ENCODE results near the gene OR51A7. TPM values are rescaled to one million over a fixed set of nuclear protein-coding genes. Genes with fewer than 3 reads are reported as not detected.

OR51A7 gene
- total and polyA plus RNA-seq, 2 donors (not counting 3 experiments of a cell fraction or from before 2014, with no cell fraction given) = not detected

GRCh38 chr11:4886186-4886585 lies 17.4 kb upstream of the OR51A7 start:
- no peak for TF ChIP-seq CTCF (IDR thresholded peaks at IDR 0.05; ENCODE audit: extremely low read depth in 1 of 2, insufficient read depth in 1 of 2, low read depth in 1 of 2, low read length in 2 of 2)
- TF ChIP-seq POLR2AphosphoS5 (IDR thresholded peaks at IDR 0.05; ENCODE audit: insufficient read depth, low read depth, low read length) = no peak
- no peak for TF ChIP-seq FOS (IDR thresholded peaks at IDR 0.05; ENCODE audit: borderline replicate concordance, insufficient read depth, low read length)
- no peak for TF ChIP-seq JUN (IDR thresholded peaks at IDR 0.05; ENCODE audit: borderline replicate concordance, insufficient read depth, insufficient read length, low read depth)
- TF ChIP-seq EZH2 (IDR thresholded peaks at IDR 0.05; ENCODE audit: borderline replicate concordance, low read depth, low read length, severe bottlenecking) = no peak
- dilution Hi-C loops (cut with MboI; ENCODE audit: extremely low pct_ligation_motif_present, low sequenced_read_pairs) = no loop called here
- Histone ChIP-seq H3K79me2 (ENCODE audit: control insufficient read depth, insufficient read depth, low read length) (no peaks in the 10 kb centered on the region), H3K9ac (replicated peaks; ENCODE audit: extremely low read depth, insufficient read depth, low read length) (no peak overlapping the region), H2AFZ (ENCODE audit: low read depth, low read length) (no peak overlapping the region), H3K4me1 (ENCODE audit: control insufficient read depth, extremely low read depth, insufficient read depth, low read length) (no peaks in the 10 kb centered on the region), H3K36me3 (ENCODE audit: control insufficient read depth in 2 of 2, extremely low read depth in 1 of 2, insufficient read depth in 2 of 2, low read length in 2 of 2) (no peaks in the 10 kb centered on the region), H3K4me3 (replicated peaks in 1 of 3; ENCODE audit: insufficient read depth in 1 of 3, low read depth in 1 of 3, low read length in 3 of 3) (no peak overlapping the region), H4K20me1 (replicated peaks; ENCODE audit: control insufficient read depth, extremely low read depth, insufficient read depth, low read length) (no peaks in the 10 kb centered on the region), H3K9me1 (replicated peaks; ENCODE audit: control insufficient read depth, extremely low read depth, insufficient read depth, low read length) (no peaks in the 10 kb centered on the region), H3K27me3 (ENCODE audit: control insufficient read depth in 2 of 2, insufficient read depth in 2 of 2, low read length in 2 of 2) (no peaks in the 10 kb centered on the region), H3K4me2 (ENCODE audit: insufficient read depth, low read length) (no peak overlapping the region), H3K9me3 (replicated peaks; ENCODE audit: control insufficient read depth, insufficient read depth, low read length) (no peaks in the 10 kb centered on the region), H3K27ac (ENCODE audit: insufficient read depth, low read depth, low read length) (no peak overlapping the region)
- no TSS peak for BruUV-seq (replicated peaks)
- intact Hi-C loops (cut with micrococcal nuclease) = no loop called here
- DNase-seq (ENCODE audit: low read depth, low spot score) (no peak), FAIRE-seq (no peak)
- POLR2A ChIA-PET = no interaction called here
- CTCF ChIA-PET = no interaction called here

GRCh38 chr11:4887591-4887990 lies 16.0 kb upstream of the OR51A7 start:
- no peaks in the 10 kb centered on the region for H4K20me1 ChIP-seq (replicated peaks; ENCODE audit: control insufficient read depth, extremely low read depth, insufficient read depth, low read length)
- CTCF ChIA-PET = no interaction called here
- FAIRE-seq (no peak), DNase-seq (ENCODE audit: low read depth, low spot score) (no peak)
- BruUV-seq (replicated peaks) = no TSS peak
- no peaks in the 10 kb centered on the region for H3K4me1 ChIP-seq (ENCODE audit: control insufficient read depth, extremely low read depth, insufficient read depth, low read length)
- H3K4me3 ChIP-seq (replicated peaks in 1 of 3; ENCODE audit: insufficient read depth in 1 of 3, low read depth in 1 of 3, low read length in 3 of 3) = no peak overlapping the region
- H3K9me3 ChIP-seq (replicated peaks; ENCODE audit: control insufficient read depth, insufficient read depth, low read length) = no peaks in the 10 kb centered on the region
- TF ChIP-seq EZH2 (IDR thresholded peaks at IDR 0.05; ENCODE audit: borderline replicate concordance, low read depth, low read length, severe bottlenecking) = no peak
- no peak for TF ChIP-seq MYC (IDR thresholded peaks at IDR 0.05; ENCODE audit: low read depth, low read length)
- TF ChIP-seq MAX (IDR thresholded peaks at IDR 0.05; ENCODE audit: insufficient read depth, insufficient read length) = no peak
- no peak for TF ChIP-seq CTCF (IDR thresholded peaks at IDR 0.05; ENCODE audit: extremely low read depth in 1 of 2, insufficient read depth in 1 of 2, low read depth in 1 of 2, low read length in 2 of 2)
- TF ChIP-seq GATA2 (IDR thresholded peaks at IDR 0.05; ENCODE audit: insufficient read depth, insufficient read length, low read depth, low read length) = no peak
- no peak for TF ChIP-seq FOS (IDR thresholded peaks at IDR 0.05; ENCODE audit: borderline replicate concordance, insufficient read depth, low read length)
- no peak for TF ChIP-seq POLR2A (IDR thresholded peaks at IDR 0.05; ENCODE audit: low read depth, low read length)
- no peak for TF ChIP-seq POLR2AphosphoS5 (IDR thresholded peaks at IDR 0.05; ENCODE audit: insufficient read depth, low read depth, low read length)
- no peak for TF ChIP-seq JUN (IDR thresholded peaks at IDR 0.05; ENCODE audit: borderline replicate concordance, insufficient read depth, insufficient read length, low read depth)
- no peaks in the 10 kb centered on the region for H3K79me2 ChIP-seq (ENCODE audit: control insufficient read depth, insufficient read depth, low read length)
- POLR2A ChIA-PET = no interaction called here
- H3K36me3 ChIP-seq (ENCODE audit: control insufficient read depth in 2 of 2, extremely low read depth in 1 of 2, insufficient read depth in 2 of 2, low read length in 2 of 2) = no peaks in the 10 kb centered on the region
- dilution Hi-C loops (cut with MboI; ENCODE audit: extremely low pct_ligation_motif_present, low sequenced_read_pairs) = no loop called here
- H3K9ac ChIP-seq (replicated peaks; ENCODE audit: extremely low read depth, insufficient read depth, low read length) = no peak overlapping the region
- intact Hi-C loops (cut with micrococcal nuclease) = no loop called here
- no peak overlapping the region for H2AFZ ChIP-seq (ENCODE audit: low read depth, low read length)
- no peaks in the 10 kb centered on the region for H3K27me3 ChIP-seq (ENCODE audit: control insufficient read depth in 2 of 2, insufficient read depth in 2 of 2, low read length in 2 of 2)
- H3K4me2 ChIP-seq (ENCODE audit: insufficient read depth, low read length) = no peak overlapping the region
- no peak overlapping the region for H3K27ac ChIP-seq (ENCODE audit: insufficient read depth, low read depth, low read length)
- H3K9me1 ChIP-seq (replicated peaks; ENCODE audit: control insufficient read depth, extremely low read depth, insufficient read depth, low read length) = no peaks in the 10 kb centered on the region

Data from endothelial cell of umbilical vein (primary cell).